LNCaP clone FGC (cell line): ENCODE measurements around the gene FAM124A.

Experiments used
- DNase-seq: peaks from one replicate; pipeline ENCODE4 v3.0.0-alpha.2; 2011; ENCODE audit warnings: low read depth
- H3K4me3 ChIP-seq: 2 replicates; pipeline ENCODE4 v1.5.1; 2011; ENCODE audit warnings: mild to moderate bottlenecking, low read depth, low read length, control low read depth
- TF ChIP-seq, protein P1 (sequence below): IDR thresholded peaks from 2 replicates; pipeline ENCODE4 v1.5.1; 2012; ENCODE audit warnings: mild to moderate bottlenecking; ENCODE audit not compliant: control insufficient read depth, insufficient read depth; ENCODE audit errors: extremely low read depth

FAM124A gene

GRCh38 chr13:51218626-51219025, 3.6 kb upstream of the FAM124A start:
- DNase-seq = no peak
- H3K4me3 ChIP-seq = no peak overlapping the region
- TF ChIP-seq, protein P1, sequence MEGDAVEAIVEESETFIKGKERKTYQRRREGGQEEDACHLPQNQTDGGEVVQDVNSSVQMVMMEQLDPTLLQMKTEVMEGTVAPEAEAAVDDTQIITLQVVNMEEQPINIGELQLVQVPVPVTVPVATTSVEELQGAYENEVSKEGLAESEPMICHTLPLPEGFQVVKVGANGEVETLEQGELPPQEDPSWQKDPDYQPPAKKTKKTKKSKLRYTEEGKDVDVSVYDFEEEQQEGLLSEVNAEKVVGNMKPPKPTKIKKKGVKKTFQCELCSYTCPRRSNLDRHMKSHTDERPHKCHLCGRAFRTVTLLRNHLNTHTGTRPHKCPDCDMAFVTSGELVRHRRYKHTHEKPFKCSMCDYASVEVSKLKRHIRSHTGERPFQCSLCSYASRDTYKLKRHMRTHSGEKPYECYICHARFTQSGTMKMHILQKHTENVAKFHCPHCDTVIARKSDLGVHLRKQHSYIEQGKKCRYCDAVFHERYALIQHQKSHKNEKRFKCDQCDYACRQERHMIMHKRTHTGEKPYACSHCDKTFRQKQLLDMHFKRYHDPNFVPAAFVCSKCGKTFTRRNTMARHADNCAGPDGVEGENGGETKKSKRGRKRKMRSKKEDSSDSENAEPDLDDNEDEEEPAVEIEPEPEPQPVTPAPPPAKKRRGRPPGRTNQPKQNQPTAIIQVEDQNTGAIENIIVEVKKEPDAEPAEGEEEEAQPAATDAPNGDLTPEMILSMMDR = no peak

GRCh38 chr13:51220706-51221105, 1.5 kb upstream of the FAM124A start:
- H3K4me3 ChIP-seq = no peak overlapping the region
- DNase-seq = no peak
- TF ChIP-seq, protein P1 = no peak

GRCh38 chr13:51221108-51221507, 1.1 kb upstream of the FAM124A start:
- H3K4me3 ChIP-seq = no peak overlapping the region
- no peak for DNase-seq
- TF ChIP-seq, protein P1 = no peak

DNA sequence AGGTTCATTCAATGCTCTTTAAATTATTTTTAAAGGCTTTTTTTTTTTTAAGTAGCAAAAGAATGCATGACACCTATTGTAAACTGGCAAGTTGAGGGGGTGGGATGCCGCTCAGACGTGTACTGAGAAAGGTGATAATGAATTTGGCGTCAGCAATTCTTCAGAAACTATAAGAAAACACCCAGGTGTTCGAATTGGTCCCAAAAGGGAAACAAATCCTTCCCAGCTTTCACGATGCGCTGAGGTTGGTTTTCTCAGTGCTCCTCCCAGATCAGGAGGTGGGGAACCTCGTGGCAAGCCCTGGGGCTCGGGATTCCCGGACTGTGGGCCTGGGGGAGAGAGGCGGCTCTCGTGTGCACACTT, 543 bp upstream of the FAM124A start:
- no peak for DNase-seq

DNA sequence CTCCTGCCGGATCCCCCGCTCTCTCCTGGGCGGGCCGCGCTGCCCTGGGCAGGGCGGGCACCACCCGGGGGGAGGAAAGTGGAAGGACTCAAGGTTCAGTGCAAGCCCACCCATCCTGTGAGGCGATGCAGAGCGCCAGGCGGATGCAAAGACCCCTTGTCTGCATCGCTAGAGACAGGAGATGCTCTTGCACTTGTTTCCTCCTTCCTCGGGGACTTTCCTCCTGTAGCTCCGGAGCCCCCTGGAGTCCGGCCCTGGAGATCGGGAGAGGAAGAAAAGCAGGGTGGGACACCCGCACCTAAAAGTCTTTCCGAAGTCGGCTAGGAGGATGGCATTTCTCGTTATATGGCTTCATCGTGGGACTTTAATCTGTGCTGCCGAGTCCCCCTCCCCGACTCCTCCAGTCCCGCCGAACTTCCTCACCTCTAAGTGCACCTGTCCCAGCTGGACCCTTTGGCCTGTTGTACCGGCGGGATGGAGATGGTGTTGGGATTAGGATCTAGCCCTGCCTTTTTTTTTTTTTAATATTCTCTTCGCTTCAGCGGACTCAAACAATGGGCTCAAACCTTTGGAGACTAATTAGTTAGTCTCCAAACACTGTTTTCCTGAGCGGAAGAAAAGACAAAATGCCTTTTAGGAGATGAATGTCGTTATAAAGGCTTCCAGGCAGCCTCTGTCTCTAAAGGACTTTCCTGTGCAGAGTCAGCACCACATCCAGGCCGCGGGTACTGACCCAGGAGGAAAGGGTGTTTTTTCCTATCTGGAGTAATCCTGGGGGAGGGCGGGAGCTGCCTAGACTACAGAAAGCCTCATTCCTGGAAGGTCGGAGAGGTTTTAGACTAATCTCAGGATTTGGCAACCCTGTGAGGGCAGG, 725 bp downstream of the FAM124A start:
- TF ChIP-seq, protein P1 = no peak
- peak overlapping the region; percentile 63 for H3K4me3 ChIP-seq
- no peak for DNase-seq

More for the DNA sequence above, 543 bp upstream of the FAM124A start:
- peak overlapping the region; percentile 63 for H3K4me3 ChIP-seq
- TF ChIP-seq, protein P1 = no peak

DNA sequence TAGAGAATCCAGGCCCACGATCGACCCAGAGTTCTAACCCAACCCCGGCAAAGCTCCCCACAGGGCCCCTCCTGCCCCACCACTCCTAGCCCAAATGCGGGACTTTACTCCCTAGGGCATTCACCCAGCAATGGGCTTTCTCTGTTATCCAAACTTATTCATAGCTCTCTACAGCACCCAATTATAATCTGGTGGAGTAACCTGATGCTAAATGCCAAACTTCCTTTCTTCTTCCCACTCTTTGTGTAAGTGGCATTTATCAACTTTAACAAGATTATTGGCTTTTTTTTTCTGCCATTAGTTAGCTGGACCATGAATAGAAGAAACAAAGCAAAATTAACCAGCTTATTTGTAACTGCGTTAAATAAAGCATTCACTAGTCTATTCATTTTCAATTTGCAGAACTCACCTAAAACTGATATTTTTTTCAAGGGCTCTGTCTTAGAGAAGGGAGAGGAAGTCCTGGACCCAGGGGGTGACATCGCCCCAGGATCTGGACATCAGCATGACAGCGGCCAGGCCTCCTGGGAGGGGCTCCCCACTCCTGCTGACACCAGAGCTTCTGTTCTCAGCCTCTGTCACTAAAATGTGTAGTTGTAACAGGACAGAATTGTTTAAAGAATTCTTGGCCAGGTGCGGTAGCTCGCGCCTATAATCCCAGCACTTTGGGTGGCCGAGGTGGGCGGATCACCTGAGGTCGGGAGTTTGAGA, 1.5 kb downstream of the FAM124A start:
- H3K4me3 ChIP-seq = no peak overlapping the region
- no peak for DNase-seq
- TF ChIP-seq, protein P1 = no peak
